Transverse colon (tissue), 4 donors: Measurements from ENCODE around the gene SOX10. TPM values are rescaled to one million over a fixed set of nuclear protein-coding genes. Genes with fewer than 3 reads are reported as not detected.
A peak's percentile ranks its signal among the peaks of the same experiment; 100 is the strongest.

Source experiments
- DNase-seq: peaks from one replicate; pipeline ENCODE4 v3.0.0-alpha.2; 2019
- H3K27ac ChIP-seq, 4 donors: fragments of 200-600 bp; sonication (generic); 2 replicates each; pipeline ENCODE4 v1.5.1; 2016 to 2018; ENCODE audit warnings: inconsistent platforms in 4 of 4
- H3K27me3 ChIP-seq: fragments of 200-600 bp; sonication (generic); 2 replicates; pipeline ENCODE4 v1.5.1; 2017; ENCODE audit warnings: inconsistent platforms
- H3K36me3 ChIP-seq, 4 donors: fragments of 200-600 bp; sonication (generic); 2 replicates each; pipeline ENCODE4 v1.5.1; 2017 to 2019; ENCODE audit warnings: inconsistent platforms in 4 of 4
- H3K4me1 ChIP-seq, 4 donors: fragments of 200-600 bp; sonication (generic); 2 replicates each; pipeline ENCODE4 v1.5.1; 2017 to 2020; ENCODE audit warnings: inconsistent platforms in 4 of 4
- H3K4me3 ChIP-seq, 4 donors: fragments of 200-600 bp; sonication (generic); 1 replicate in 1 of 4; 2 replicates in 3 of 4; pipeline versions ENCODE4 v1.5.1 to v1.6.1; 2017 to 2019; ENCODE audit warnings: inconsistent platforms in 4 of 4
- H3K9me3 ChIP-seq, 2 donors: fragments of 200-600 bp; sonication (generic); 2 replicates each; pipeline ENCODE4 v1.5.1; 2017 to 2019; ENCODE audit warnings: inconsistent platforms in 2 of 2
- CTCF ChIP-seq, 5 experiments: fragments of 200-600 bp in 3 of 5; fragments of 450-650 bp in 2 of 5; sonication (generic) in 3 of 5; IDR thresholded peaks; 1 replicate in 2 of 5; 2 replicates in 3 of 5; pipeline ENCODE4 v1.5.1; 2016 to 2017; ENCODE audit warnings: antibody characterized with exemption in 5 of 5, inconsistent platforms in 3 of 5, mild to moderate bottlenecking in 2 of 5, moderate library complexity in 1 of 5
- EP300 ChIP-seq: sonication (generic); formaldehyde crosslinking; IDR thresholded peaks from one replicate; pipeline ENCODE4 v1.6.1; 2017; ENCODE audit warnings: antibody characterized with exemption, low read depth
- POLR2A ChIP-seq: fragments of 450-650 bp; IDR thresholded peaks from one replicate; pipeline ENCODE4 v1.6.1; 2016; ENCODE audit warnings: antibody characterized with exemption, mild to moderate bottlenecking, moderate library complexity
- POLR2AphosphoS5 ChIP-seq, 3 donors: sonication (generic); formaldehyde crosslinking; IDR thresholded peaks; one replicate each; pipeline ENCODE4 v1.6.1; 2016; ENCODE audit warnings: antibody characterized with exemption in 3 of 3
- WGBS, 2 donors: methylation state at CpG; one replicate each; pipeline ENCODE4 v1.1.5; 2018; ENCODE audit warnings: low coverage in 1 of 2; 5-methylcytosine and 5-hydroxymethylcytosine counted together
- in situ Hi-C, 4 donors: fragments of 200-750 bp; cut with MboI; loops; one replicate each; pipeline versions ENCODE4 v1.15.0 to v1.15.1; 2017; ENCODE audit warnings: low sequenced_read_pairs in 3 of 4, low pct_ligation_motif_present in 1 of 4, low pct_unique_long_range_greater_than_20kb in 1 of 4
- intact Hi-C: fragments of 100-400 bp; cut with DNase I; formaldehyde crosslinking; loops from one replicate; pipeline ENCODE4 v1.15.1; 2023; ENCODE audit warnings: low total_unique reads
- total RNA-seq, 4 donors: library from RNA; depleted of rRNA; stranded (reverse); fragments of >200 nt; gene quantifications; one replicate each; pipeline ENCODE4 v1.1.0, GENCODE V29; 2016

Gene SOX10
- total RNA-seq, 4 donors from 2014 or later: 1.2 to 4.9 (median 3.5) TPM

GRCh38 chr22:38021206-38021605 is 36.9 kb upstream of the SOX10 start:
- WGBS, 2 donors: 81% methylated on average over 6 of the region's 6 CpGs; no CpG with 5 or more reads in 1 of the 2 donors
- Histone ChIP-seq H3K27ac (no peak overlapping the region), H3K4me3 (no peak overlapping the region), H3K27me3 (no peaks in the 10 kb centered on the region), H3K9me3 (no peaks in the 10 kb centered on the region), H3K4me1 (peaks cover 8 to 18% (median 15%) of the 10 kb centered on the region in 4 donors), H3K36me3 (no peaks in the 10 kb centered on the region)
- intact Hi-C loops: no loop called here
- in situ Hi-C loops: no loop called here
- TF ChIP-seq POLR2A (no peak), POLR2AphosphoS5 (IDR thresholded peaks at IDR 0.05) (no peak), CTCF (IDR thresholded peaks at IDR 0.05) (no peak), EP300 (no peak)
- DNase-seq: no peak

- no peaks in the 10 kb centered on the region for H3K9me3 ChIP-seq
- in situ Hi-C loops: no loop called here
- H3K4me3 ChIP-seq: no peak overlapping the region
- H3K36me3 ChIP-seq: no peaks in the 10 kb centered on the region
- no peaks in the 10 kb centered on the region for H3K27me3 ChIP-seq
- intact Hi-C loops: no loop called here
- DNase-seq: no peak
- peaks cover 8 to 21% (median 17%) of the 10 kb centered on the region in 4 donors for H3K4me1 ChIP-seq
- peak overlapping the region in 1 of 4 donors; percentile 12 for H3K27ac ChIP-seq
- WGBS, 2 donors: 78 to 90% methylated on average over 2 to 17 of the region's 19 CpGs
- TF ChIP-seq EP300 (no peak), POLR2A (no peak), POLR2AphosphoS5 (IDR thresholded peaks at IDR 0.05) (no peak), CTCF (IDR thresholded peaks at IDR 0.05) (no peak)
Observed at GRCh38 chr22:38018938-38019827, 34.8 kb upstream of the SOX10 start.

DNA sequence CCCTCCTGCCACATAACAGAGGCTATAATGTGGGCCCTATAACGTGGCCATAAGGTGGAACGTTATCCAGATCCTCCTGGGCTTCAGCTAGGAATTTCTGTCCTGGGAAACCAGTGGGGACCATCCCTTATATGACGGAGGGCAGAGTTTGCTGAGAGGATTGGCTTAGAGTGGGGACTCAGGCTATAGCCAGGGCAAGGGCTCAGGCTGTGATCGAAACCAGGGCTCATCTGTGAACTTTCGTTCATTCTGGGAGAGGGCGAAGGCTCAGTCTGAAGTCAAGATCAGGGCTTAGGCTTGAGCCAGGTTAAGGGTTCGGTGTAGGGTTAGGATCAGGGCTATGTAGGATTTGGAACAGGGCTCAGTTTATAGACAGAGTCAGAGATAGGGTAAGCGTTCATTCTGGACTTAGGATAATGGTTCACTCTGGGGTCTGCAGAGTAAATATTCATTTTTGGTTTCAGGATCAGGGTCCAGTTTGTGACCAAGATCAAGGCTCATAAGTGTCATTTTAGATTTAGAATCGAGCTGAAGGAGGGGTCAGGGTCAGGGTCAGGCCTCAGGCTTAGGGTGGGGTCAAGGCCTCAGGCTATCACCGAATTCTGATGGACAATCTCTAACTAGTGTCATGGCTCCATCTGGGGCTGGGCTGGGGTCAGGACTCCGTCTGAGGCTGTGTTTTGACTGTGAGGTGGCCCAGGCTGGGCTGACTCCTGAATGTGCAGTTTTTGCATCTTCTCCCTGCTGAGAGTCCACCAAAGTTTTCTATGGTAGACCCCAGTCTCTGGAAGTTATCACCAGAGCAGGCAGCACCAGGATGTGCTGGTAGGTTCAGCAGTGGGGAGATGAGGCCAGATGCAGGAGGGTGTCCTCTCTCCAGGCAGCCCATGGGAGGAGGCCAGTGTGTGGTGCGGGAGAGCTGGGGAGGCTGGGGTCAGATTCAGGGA is 33.9 kb upstream of the SOX10 start:
- Histone ChIP-seq H3K9me3 (no peaks in the 10 kb centered on the region), H3K4me1 (peaks cover 8 to 21% (median 17%) of the 10 kb centered on the region in 4 donors), H3K36me3 (no peaks in the 10 kb centered on the region), H3K27ac (peak overlapping the region in 2 of 4 donors; percentile 43 to 62), H3K27me3 (no peaks in the 10 kb centered on the region), H3K4me3 (no peak overlapping the region)
- intact Hi-C loops (no loop called here), in situ Hi-C loops (no loop called here)
- TF ChIP-seq EP300 (no peak), CTCF (IDR thresholded peaks at IDR 0.05) (no peak), POLR2AphosphoS5 (IDR thresholded peaks at IDR 0.05) (no peak), POLR2A (no peak)
- no peak for DNase-seq
- WGBS, 2 donors: 83% methylated on average over 12 of the region's 12 CpGs; no CpG with 5 or more reads in 1 of the 2 donors
